Stomach (tissue), 4 donors: ENCODE results near the gene ZNF423.

ENCODE experiments used
- POLR2A ChIP-seq, 4 donors: fragments of 450-650 bp; IDR thresholded peaks; one replicate each; pipeline ENCODE4 v1.6.1; 2016; ENCODE audit warnings: antibody characterized with exemption in 4 of 4, control low read depth in 2 of 4, mild to moderate bottlenecking in 1 of 4, moderate library complexity in 1 of 4
- TF ChIP-seq, protein P1 (sequence below), 7 experiments: fragments of 450-650 bp in 4 of 7; fragments of 200-600 bp in 3 of 7; sonication (generic) in 3 of 7; IDR thresholded peaks; one replicate each; pipeline ENCODE4 v1.5.1; 2016 to 2019; ENCODE audit warnings: antibody characterized with exemption in 7 of 7, control low read depth in 2 of 7, mild to moderate bottlenecking in 1 of 7

DNA sequence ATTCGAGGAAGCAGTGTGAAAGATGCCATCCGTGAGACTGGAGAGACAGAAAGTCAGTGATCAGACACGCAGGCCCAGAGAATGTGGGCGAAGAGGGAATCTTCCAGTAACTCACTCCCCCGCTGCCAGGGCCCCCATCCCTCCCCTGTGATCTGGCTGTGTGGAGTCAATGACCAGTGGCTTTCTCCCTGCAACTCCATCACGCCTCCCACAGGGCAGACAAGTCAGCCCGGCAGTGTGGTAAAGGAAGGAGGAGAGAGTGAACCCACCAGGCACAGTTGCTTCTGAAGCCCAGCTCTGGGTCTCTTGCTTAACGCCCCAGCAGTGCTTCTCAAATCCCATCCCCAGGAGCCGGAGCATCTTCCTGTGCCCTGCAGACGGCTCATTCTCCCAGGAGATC is 142.1 kb downstream of the ZNF423 start:
- TF ChIP-seq, protein P1, sequence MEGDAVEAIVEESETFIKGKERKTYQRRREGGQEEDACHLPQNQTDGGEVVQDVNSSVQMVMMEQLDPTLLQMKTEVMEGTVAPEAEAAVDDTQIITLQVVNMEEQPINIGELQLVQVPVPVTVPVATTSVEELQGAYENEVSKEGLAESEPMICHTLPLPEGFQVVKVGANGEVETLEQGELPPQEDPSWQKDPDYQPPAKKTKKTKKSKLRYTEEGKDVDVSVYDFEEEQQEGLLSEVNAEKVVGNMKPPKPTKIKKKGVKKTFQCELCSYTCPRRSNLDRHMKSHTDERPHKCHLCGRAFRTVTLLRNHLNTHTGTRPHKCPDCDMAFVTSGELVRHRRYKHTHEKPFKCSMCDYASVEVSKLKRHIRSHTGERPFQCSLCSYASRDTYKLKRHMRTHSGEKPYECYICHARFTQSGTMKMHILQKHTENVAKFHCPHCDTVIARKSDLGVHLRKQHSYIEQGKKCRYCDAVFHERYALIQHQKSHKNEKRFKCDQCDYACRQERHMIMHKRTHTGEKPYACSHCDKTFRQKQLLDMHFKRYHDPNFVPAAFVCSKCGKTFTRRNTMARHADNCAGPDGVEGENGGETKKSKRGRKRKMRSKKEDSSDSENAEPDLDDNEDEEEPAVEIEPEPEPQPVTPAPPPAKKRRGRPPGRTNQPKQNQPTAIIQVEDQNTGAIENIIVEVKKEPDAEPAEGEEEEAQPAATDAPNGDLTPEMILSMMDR (IDR thresholded peaks at IDR 0.05): no peak
- TF ChIP-seq POLR2A (IDR thresholded peaks at IDR 0.05): no peak
